Trophoblast cell (in vitro differentiated cells and primary cell): Measurements from ENCODE around the gene BLM.

Experiments used
- DNase-seq, 2 donors: peaks; one replicate each; pipeline ENCODE4 v3.0.0-alpha.2; 2016
- H2AFZ ChIP-seq: 2 replicates; pipeline ENCODE4 v1.6.1; 2013; ENCODE audit warnings: low read length, moderate library complexity, mild to moderate bottlenecking; ENCODE audit not compliant: insufficient read depth, poor library complexity
- H2AK5ac ChIP-seq: 2 replicates; pipeline ENCODE4 v1.6.1; 2013; ENCODE audit warnings: mild to moderate bottlenecking, low read length
- H2BK120ac ChIP-seq: 2 replicates; pipeline ENCODE4 v1.6.1; 2013; ENCODE audit warnings: low read length, mild to moderate bottlenecking, moderate library complexity; ENCODE audit not compliant: insufficient read depth, poor library complexity
- H2BK12ac ChIP-seq: 2 replicates; pipeline ENCODE4 v1.6.1; 2013; ENCODE audit warnings: mild to moderate bottlenecking, low read length, moderate library complexity
- H2BK5ac ChIP-seq: 2 replicates; pipeline ENCODE4 v1.6.1; 2013; ENCODE audit warnings: low read length, low read depth, moderate library complexity, mild to moderate bottlenecking; ENCODE audit not compliant: poor library complexity
- H3K14ac ChIP-seq: 2 replicates; pipeline ENCODE4 v1.6.1; 2013; ENCODE audit warnings: mild to moderate bottlenecking, low read length
- H3K18ac ChIP-seq: 2 replicates; pipeline ENCODE4 v1.6.1; 2013; ENCODE audit warnings: mild to moderate bottlenecking, low read length
- H3K23ac ChIP-seq: 2 replicates; pipeline ENCODE4 v1.6.1; 2013; ENCODE audit warnings: low read length
- H3K27ac ChIP-seq: 2 replicates; pipeline ENCODE4 v1.5.1; 2013; ENCODE audit warnings: low read depth, mild to moderate bottlenecking, inconsistent platforms, low read length, moderate library complexity
- H3K27me3 ChIP-seq: 2 replicates; pipeline ENCODE4 v1.6.1; 2013; ENCODE audit warnings: inconsistent platforms, mild to moderate bottlenecking, low read length, moderate library complexity; ENCODE audit not compliant: insufficient read depth
- H3K36me3 ChIP-seq, 2 experiments: 1 replicate in 1 of 2; 2 replicates in 1 of 2; pipeline ENCODE4 v1.6.1; 2013; ENCODE audit warnings: low read length in 2 of 2, mild to moderate bottlenecking in 2 of 2, moderate library complexity in 1 of 2; ENCODE audit not compliant: insufficient read depth in 2 of 2, control insufficient read depth in 1 of 2
- H3K4ac ChIP-seq: 2 replicates; pipeline ENCODE4 v1.6.1; 2013; ENCODE audit warnings: low read depth, mild to moderate bottlenecking, low read length, moderate library complexity
- H3K4me1 ChIP-seq, 2 experiments: 1 replicate in 1 of 2; 2 replicates in 1 of 2; pipeline ENCODE4 v1.6.1; 2013; ENCODE audit warnings: low read length in 2 of 2, mild to moderate bottlenecking in 2 of 2, moderate library complexity in 1 of 2; ENCODE audit not compliant: insufficient read depth in 2 of 2, control insufficient read depth in 1 of 2
- H3K4me2 ChIP-seq: 2 replicates; pipeline ENCODE4 v1.6.1; 2013; ENCODE audit warnings: inconsistent platforms, mild to moderate bottlenecking, low read length, moderate library complexity
- H3K4me3 ChIP-seq: 2 replicates; pipeline ENCODE4 v1.5.1; 2013; ENCODE audit warnings: mild to moderate bottlenecking, low read depth, low read length, inconsistent platforms
- H3K79me1 ChIP-seq: one replicate; pipeline ENCODE4 v1.6.1; 2013; ENCODE audit warnings: low read length
- H3K79me2 ChIP-seq: 2 replicates; pipeline ENCODE4 v1.6.1; 2013; ENCODE audit warnings: low read length, mild to moderate bottlenecking; ENCODE audit not compliant: control insufficient read depth, insufficient read depth, poor library complexity
- H3K9ac ChIP-seq: 2 replicates; pipeline ENCODE4 v1.6.1; 2013; ENCODE audit warnings: mild to moderate bottlenecking, low read length
- H3K9me3 ChIP-seq: 2 replicates; pipeline ENCODE4 v1.6.1; 2013; ENCODE audit warnings: low read depth, mild to moderate bottlenecking, control low read depth, inconsistent platforms, low read length; ENCODE audit not compliant: insufficient read depth
- H4K12ac ChIP-seq: 2 replicates; pipeline ENCODE4 v1.6.1; 2013; ENCODE audit warnings: low read depth, mild to moderate bottlenecking, low read length, moderate library complexity
- H4K8ac ChIP-seq: 2 replicates; pipeline ENCODE4 v1.6.1; 2013; ENCODE audit warnings: low read depth, mild to moderate bottlenecking, low read length, moderate library complexity
- H4K91ac ChIP-seq: one replicate; pipeline ENCODE4 v1.6.1; 2013; ENCODE audit warnings: low read depth, mild to moderate bottlenecking, low read length, moderate library complexity
- WGBS: extraction: QIAGEN DNeasy Blood & Tissue Kit; methylation state at CpG from one replicate; pipeline ENCODE4 v1.1.7; 2013; ENCODE audit warnings: missing lambda C conversion rate; ENCODE audit not compliant: insufficient read length, insufficient coverage; ENCODE audit errors: extremely low coverage; 5-methylcytosine and 5-hydroxymethylcytosine counted together

Gene BLM

GRCh38 chr15:90826886-90827435, 109.8 kb downstream of the BLM start:
- Histone ChIP-seq H4K91ac (no peak overlapping the region), H3K9ac (no peak overlapping the region), H2BK120ac (no peak overlapping the region), H3K9me3 (no peaks in the 10 kb centered on the region), H3K27ac (no peak overlapping the region), H3K4me2 (no peak overlapping the region), H3K36me3 (no peaks in the 10 kb centered on the region), H4K12ac (no peak overlapping the region), H3K14ac (no peak overlapping the region), H2BK12ac (no peak overlapping the region), H2AFZ (no peak overlapping the region), H2BK5ac (no peak overlapping the region), H3K79me2 (no peaks in the 10 kb centered on the region), H3K4me1 (peaks cover 0 to 3% of the 10 kb centered on the region in 2 experiments), H4K8ac (no peak overlapping the region), H3K18ac (no peak overlapping the region), H3K4ac (no peak overlapping the region), H3K4me3 (no peak overlapping the region), H2AK5ac (no peak overlapping the region), H3K23ac (no peak overlapping the region), H3K79me1 (no peaks in the 10 kb centered on the region), H3K27me3 (no peaks in the 10 kb centered on the region)
- no CpG with 5 or more reads among the region's 20 CpGs for WGBS
- DNase-seq = no peak

DNA sequence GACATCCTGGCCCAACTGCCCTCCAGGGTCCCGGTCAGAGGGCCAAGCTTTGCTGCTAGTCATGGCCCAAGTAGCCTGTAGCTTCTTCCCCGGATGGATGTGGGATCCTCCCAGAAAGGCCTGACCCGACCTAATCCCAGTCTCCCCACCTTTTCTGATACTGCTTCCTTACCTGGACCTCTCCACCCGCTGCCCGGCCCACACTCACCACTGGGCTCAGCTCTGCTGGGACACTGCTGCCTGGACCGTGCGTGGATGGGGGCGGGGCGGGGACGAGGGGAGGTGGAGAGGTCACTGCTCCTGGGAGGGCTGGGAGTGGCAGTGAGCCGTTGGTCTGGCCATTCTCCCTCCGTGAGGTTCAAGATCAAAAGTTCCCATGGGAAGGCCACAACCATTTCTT, 111.0 kb downstream of the BLM start:
- H3K9me3 ChIP-seq = no peaks in the 10 kb centered on the region
- H3K4me3 ChIP-seq = no peak overlapping the region
- no peak overlapping the region for H2BK5ac ChIP-seq
- peaks cover 0 to 3% of the 10 kb centered on the region in 2 experiments for H3K4me1 ChIP-seq
- H3K9ac ChIP-seq = no peak overlapping the region
- H3K27me3 ChIP-seq = no peaks in the 10 kb centered on the region
- H2BK120ac ChIP-seq = no peak overlapping the region
- no peak overlapping the region for H4K8ac ChIP-seq
- H3K79me2 ChIP-seq = no peaks in the 10 kb centered on the region
- no peak overlapping the region for H3K18ac ChIP-seq
- no peak overlapping the region for H2AK5ac ChIP-seq
- H2AFZ ChIP-seq = no peak overlapping the region
- no peak overlapping the region for H2BK12ac ChIP-seq
- no peaks in the 10 kb centered on the region for H3K79me1 ChIP-seq
- H3K4ac ChIP-seq = no peak overlapping the region
- H3K36me3 ChIP-seq = no peaks in the 10 kb centered on the region
- H4K12ac ChIP-seq = no peak overlapping the region
- H4K91ac ChIP-seq = no peak overlapping the region
- DNase-seq = no peak
- no peak overlapping the region for H3K23ac ChIP-seq
- H3K4me2 ChIP-seq = no peak overlapping the region
- WGBS = no CpG with 5 or more reads among the region's 12 CpGs
- no peak overlapping the region for H3K14ac ChIP-seq
- H3K27ac ChIP-seq = no peak overlapping the region

DNA sequence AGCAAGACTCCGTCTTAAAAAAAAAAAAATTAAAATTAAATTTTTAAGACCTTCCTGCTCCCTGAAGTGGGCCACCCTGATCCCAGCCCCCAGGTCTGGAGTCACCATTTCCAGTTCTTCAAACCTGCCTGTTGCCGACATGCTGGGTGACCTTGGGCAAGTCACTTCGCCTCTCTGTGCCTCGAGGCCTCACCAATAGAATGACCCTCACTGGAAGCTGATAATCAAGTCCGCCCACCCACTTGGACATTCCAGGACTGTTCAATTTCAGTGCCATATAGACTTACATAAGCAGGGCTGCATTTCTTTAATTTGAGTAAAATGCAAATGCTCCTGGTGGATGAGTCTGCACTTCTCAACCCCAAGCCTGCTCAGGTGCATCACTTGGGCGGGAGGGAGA, 112.0 kb downstream of the BLM start:
- no CpG with 5 or more reads among the region's 6 CpGs for WGBS
- Histone ChIP-seq H3K18ac (no peak overlapping the region), H3K79me2 (no peaks in the 10 kb centered on the region), H3K36me3 (no peaks in the 10 kb centered on the region), H4K91ac (no peak overlapping the region), H4K12ac (no peak overlapping the region), H3K4me2 (no peak overlapping the region), H3K14ac (no peak overlapping the region), H3K4me1 (no peaks in the 10 kb centered on the region), H2BK5ac (no peak overlapping the region), H3K4ac (no peak overlapping the region), H3K27ac (no peak overlapping the region), H3K27me3 (no peaks in the 10 kb centered on the region), H3K9ac (no peak overlapping the region), H2BK12ac (no peak overlapping the region), H4K8ac (no peak overlapping the region), H2AFZ (no peak overlapping the region), H3K23ac (no peak overlapping the region), H3K4me3 (no peak overlapping the region), H3K79me1 (no peaks in the 10 kb centered on the region), H3K9me3 (no peaks in the 10 kb centered on the region), H2BK120ac (no peak overlapping the region), H2AK5ac (no peak overlapping the region)
- DNase-seq = no peak

DNA sequence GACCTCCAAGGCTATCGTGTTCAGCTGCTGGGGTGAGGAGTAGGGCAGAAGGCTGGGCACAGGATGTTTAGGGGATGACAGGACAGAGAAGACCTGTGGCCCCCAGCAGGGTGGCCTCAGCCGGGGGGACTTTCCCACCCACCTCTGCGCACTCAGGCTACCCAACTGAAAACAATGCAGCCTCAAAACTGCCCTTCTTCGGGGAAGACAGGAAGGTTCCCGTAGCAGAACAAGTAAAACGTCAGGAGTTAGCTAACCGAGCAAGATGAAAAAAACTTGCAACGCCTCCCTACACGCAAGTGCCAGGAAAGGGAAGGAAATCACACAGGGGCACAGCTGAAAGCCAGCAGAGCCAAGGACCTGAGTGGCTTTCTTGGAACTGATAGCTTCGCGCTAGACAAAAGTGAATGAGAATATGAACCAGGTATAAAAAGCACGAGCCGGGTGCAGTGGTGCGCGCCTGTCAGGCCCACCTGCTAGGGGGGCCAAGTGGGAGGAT, 112.8 kb downstream of the BLM start:
- Histone ChIP-seq H3K27ac (no peak overlapping the region), H3K4me3 (no peak overlapping the region), H4K91ac (no peak overlapping the region), H3K9ac (no peak overlapping the region), H3K79me1 (no peaks in the 10 kb centered on the region), H2BK120ac (no peak overlapping the region), H3K79me2 (no peaks in the 10 kb centered on the region), H2AK5ac (no peak overlapping the region), H3K36me3 (no peaks in the 10 kb centered on the region), H2BK5ac (no peak overlapping the region), H2BK12ac (no peak overlapping the region), H3K4ac (no peak overlapping the region), H3K18ac (no peak overlapping the region), H4K12ac (no peak overlapping the region), H3K27me3 (no peaks in the 10 kb centered on the region), H3K23ac (no peak overlapping the region), H3K14ac (no peak overlapping the region), H3K9me3 (no peaks in the 10 kb centered on the region), H3K4me1 (no peaks in the 10 kb centered on the region), H2AFZ (no peak overlapping the region), H3K4me2 (no peak overlapping the region), H4K8ac (no peak overlapping the region)
- no CpG with 5 or more reads among the region's 15 CpGs for WGBS
- DNase-seq = peak in 1 of 2 donors; percentile 25
